KBM-7 (cell line): ENCODE results near the gene DPEP2NB.
"Not testable (repeated sequence)": the region's sequence is repeated elsewhere in the genome, so short reads cannot be mapped to it uniquely, and the experiment has no call there.

Experiments used
- DNase-seq: peaks from one replicate; pipeline ENCODE4 v3.0.0-alpha.2; 2015
- in situ Hi-C: fragments of 300-500 bp; cut with MboI; formaldehyde crosslinking; loops from 2 replicates; pipeline ENCODE4 v1.14.3; 2020; ENCODE audit warnings: low sequenced_read_pairs, low pct_unique_long_range_greater_than_20kb, mixed read lengths

The DPEP2NB gene

GRCh38 chr16:68021490-68021889, 5.8 kb upstream of the DPEP2NB start:
- in situ Hi-C loops = no loop called here
- no peak for DNase-seq

GRCh38 chr16:68019167-68019680, 3.5 kb upstream of the DPEP2NB start:
- in situ Hi-C loops = no loop called here

GRCh38 chr16:68013440-68013839, 2.3 kb downstream of the DPEP2NB start:
- peak; percentile 67 for DNase-seq
- in situ Hi-C loops = no loop called here

More at GRCh38 chr16:68019167-68019680, 3.5 kb upstream of the DPEP2NB start:
- no peak for DNase-seq

DNA sequence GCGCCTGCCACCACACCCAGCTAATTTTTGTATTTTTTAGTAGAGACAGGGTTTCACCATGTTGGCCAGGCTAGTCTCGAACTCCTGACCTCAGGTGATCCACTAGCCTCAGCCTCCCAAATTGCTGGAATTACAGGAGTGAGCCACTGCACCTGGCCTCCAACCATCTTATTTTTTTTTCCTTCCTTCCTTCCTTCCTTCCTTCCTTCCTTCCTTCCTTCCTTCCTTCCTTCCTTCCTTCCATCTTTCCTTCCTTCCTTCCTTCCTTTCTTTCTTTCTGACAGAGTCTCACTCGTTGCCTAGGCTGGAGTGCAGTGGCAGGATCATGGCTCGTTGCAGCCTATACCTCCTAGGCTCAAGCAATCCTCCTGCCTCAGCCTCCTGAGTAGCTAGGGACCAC, 5.8 kb downstream of the DPEP2NB start:
- DNase-seq, in situ Hi-C loops: not testable (repeated sequence)

GRCh38 chr16:68009157-68009735, 6.5 kb downstream of the DPEP2NB start:
- in situ Hi-C loops = no loop called here
- DNase-seq = no peak

DNA sequence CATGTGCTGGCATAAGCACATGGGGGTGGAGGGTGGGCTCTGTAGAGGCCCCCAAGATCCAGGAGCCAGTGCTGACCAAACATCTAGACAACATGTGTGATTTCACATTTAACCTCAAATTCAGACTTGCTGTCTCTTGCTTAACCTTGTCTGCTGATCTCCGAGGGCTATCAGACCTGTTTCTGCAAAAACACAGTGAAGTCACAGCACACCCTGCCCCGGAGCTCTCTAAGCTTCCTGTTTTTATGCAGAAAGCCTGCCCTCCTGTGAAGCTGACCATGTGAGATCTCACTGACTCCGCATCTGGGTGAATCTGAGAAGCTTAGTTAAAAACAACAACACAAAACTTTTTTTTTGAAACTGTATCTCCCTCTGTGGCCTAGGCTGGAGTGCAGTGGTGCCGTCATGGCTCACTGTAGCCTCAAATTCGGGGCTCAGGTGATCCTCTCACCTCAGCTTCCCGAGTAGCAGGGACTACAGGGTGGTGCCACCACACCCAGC, 9.9 kb downstream of the DPEP2NB start:
- peak; percentile 83 for DNase-seq
- in situ Hi-C loops = no loop called here

GRCh38 chr16:68005211-68005610, 10.5 kb downstream of the DPEP2NB start:
- in situ Hi-C loops = no loop called here
- DNase-seq = no peak

- in situ Hi-C loops = no loop called here
- DNase-seq = no peak
Measured at GRCh38 chr16:68003031-68003430, 12.7 kb downstream of the DPEP2NB start.

DNA sequence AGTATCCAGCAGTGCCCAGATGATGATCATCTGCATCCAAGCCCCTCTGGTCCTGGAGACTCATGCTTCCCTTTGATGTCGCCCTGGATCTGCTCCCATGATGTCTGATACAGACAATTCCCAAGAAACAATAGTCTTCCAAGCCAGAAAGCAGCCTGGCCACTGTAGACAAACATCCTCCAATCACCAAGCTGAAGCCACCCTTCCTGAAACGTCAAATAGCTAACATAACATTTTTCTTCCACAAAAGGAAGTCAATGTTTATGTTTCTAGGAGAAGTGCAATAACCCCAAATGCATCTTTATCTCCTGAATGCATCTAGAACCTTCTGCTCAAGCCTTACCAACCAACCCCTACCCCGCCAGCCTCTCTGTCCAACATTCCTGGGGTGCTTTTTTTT, 15.3 kb downstream of the DPEP2NB start:
- DNase-seq = peak; percentile 16
- in situ Hi-C loops = no loop called here

DNA sequence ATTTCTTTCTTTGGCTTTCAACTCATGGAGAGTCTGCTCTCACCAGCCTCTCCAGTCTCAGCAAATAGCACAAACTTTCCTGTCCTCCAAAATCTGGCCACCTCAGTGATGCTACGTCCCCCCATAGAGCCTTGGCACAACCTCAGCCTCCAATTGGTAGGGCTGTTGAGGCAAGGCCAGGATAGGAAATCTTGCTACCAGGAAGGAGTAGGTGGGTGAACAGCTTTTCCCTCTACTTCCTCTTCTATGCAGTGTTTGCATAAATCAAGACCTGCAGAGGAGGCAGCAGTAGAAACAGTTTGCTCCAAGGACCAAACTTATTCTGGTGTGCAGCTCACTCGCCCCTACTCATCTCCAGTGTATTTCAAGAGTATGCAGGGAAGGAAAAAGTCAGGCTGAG, 15.7 kb downstream of the DPEP2NB start:
- peak; percentile 67 for DNase-seq
- in situ Hi-C loops = no loop called here

- peak; percentile 89 for DNase-seq
- in situ Hi-C loops = not testable (repeated sequence)
Measured at GRCh38 chr16:67998779-67999688, 16.7 kb downstream of the DPEP2NB start, which contains the start of gene DPEP2. Gene DPEP2 (minus strand): TSS chr16:67999484. CDS start chr16:67993212, 6,272 bp downstream.

DNA sequence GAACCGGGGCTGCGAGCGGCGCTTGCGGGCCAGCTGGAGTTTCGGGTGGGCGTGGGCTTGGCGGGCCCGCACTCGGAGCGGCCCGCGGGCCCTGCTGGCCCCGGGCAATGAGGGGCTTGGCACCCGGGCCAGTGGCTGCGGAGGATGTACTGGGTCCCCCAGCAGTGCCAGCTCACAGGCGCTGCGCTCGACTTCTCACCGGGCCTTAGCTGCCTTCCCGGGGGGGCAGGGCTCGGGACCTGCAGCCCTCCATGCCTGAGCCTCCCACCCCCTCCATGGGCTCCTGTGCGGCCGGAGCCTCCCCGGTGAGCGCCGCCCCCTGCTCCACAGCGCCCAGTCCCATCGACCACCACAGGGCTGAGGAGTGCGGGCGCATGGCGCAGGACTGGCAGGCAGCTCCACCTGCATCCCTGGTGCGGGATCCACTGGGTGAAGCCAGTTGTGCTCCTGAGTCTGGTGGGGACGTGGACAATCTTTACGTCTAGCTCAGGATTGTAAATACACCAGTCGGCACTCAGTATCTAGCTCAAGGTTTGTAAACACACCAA, 17.4 kb downstream of the DPEP2NB start:
- in situ Hi-C loops, DNase-seq: not testable (repeated sequence)

- DNase-seq = no peak
- in situ Hi-C loops = no loop called here
Measured at GRCh38 chr16:67996666-67997065, 19.0 kb downstream of the DPEP2NB start.

GRCh38 chr16:67995423-67995822, 20.3 kb downstream of the DPEP2NB start:
- in situ Hi-C loops = no loop called here
- no peak for DNase-seq

DNA sequence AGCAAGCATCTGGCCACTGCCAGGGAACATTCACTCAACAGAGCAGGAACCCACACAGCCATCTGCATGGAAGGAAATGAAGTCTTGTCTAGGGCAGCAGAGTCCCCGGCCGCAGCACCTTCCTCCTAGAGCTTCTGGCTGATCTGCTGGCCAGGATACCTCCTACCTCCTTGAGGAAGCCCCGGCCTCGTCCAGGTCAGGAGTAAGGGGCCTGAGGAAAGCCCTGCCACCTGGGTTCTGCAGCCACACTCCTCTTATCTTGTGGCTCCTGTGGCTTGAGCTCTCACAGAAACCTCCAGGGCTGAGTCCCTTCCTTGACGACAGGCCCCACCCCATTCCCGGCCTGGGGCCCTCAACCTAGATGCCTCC, 21.7 kb downstream of the DPEP2NB start:
- in situ Hi-C loops = not testable (repeated sequence)

DNA sequence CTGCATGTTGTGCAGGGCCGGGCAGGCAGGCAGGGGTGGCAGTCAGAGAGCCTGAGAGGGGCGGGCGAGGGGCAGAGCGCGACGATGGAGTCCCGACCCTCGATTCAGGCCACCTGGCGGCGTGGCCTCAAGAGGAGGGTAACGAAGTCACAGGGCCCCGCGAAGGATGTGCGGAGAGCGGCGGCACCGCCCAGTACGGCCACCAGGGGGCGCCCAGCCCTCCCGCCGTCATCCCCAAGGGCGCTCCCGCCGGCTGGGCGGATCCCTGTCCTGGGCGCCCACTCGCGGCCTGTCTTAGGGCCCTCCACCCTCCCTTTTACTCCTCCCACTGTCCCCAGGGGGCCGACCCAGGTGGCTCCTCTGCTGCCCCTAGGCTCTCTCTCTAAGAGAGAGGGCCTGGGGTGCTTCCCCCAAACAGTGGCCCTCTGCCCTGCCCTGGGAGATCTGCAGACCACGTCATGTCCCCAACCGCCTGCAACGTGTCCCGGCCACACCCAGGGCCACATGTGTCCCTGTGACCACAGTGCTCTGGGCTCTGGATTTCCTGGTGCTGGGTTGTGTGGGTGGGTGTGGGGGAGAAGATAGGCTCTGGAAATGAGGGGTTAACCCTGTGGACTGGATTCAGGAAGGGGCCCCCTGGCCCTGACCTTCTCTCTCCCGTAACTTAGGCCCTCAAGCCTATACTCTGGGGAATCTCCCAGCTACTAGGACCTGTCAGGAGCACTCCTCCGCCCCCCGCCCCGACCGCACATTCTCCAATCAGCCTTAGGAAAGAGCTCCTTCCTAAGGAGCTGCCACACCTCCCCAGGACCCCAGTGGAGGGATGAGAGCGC, 22.3 kb downstream of the DPEP2NB start:
- peak; percentile 93 for DNase-seq

More for the DNA sequence above, 21.7 kb downstream of the DPEP2NB start:
- DNase-seq = peak; percentile 19

GRCh38 chr16:67992661-67993206, 23.0 kb downstream of the DPEP2NB start:
- in situ Hi-C loops = no loop called here

More for the DNA sequence above, 22.3 kb downstream of the DPEP2NB start:
- in situ Hi-C loops = no loop called here

GRCh38 chr16:67990018-67990386, 25.7 kb downstream of the DPEP2NB start:
- DNase-seq = no peak
- in situ Hi-C loops = no loop called here

More at GRCh38 chr16:67992661-67993206, 23.0 kb downstream of the DPEP2NB start:
- no peak for DNase-seq
